Right ventricle myocardium inferior (tissue), 1 donor: Measurements from ENCODE around the gene ART4. TPM values are rescaled to one million over a fixed set of nuclear protein-coding genes. Genes with fewer than 3 reads are reported as not detected.

Source experiments
- ATAC-seq: fragments of 200-7000 bp; cut with Tn5 transposase; one replicate; pipeline ENCODE4 v1.9.1; 2020; ENCODE audit warnings: mild to moderate bottlenecking, moderate library complexity
- DNase-seq: peaks from one replicate; pipeline ENCODE4 v3.0.0; 2021; ENCODE audit errors: missing footprints
- intact Hi-C: fragments of 100-400 bp; cut with DNase I; formaldehyde crosslinking; loops from one replicate; pipeline ENCODE4 v1.11.0; 2022
- long read RNA-seq: library from polyadenylated mRNA; unstranded; transcript quantifications from one replicate; pipeline ENCODE4 v2.0.0, GENCODE V29; 2021
- total RNA-seq: library from RNA; stranded (reverse); fragmentation: NEBNext Ultra II Directional; extraction: Animal tissue kit (Norgen Biotek cat#: 25700); gene quantifications from one replicate; pipeline ENCODE4 v1.2.1, GENCODE V29; 2021
- donor health status: DM: no; HTN: yes; CAD: no; lungs with severe emphysema.

The ART4 gene
- 5.6 TPM for total RNA-seq
- long read RNA-seq, partial matches to known transcripts = 1 of 1 reads
- long read RNA-seq, other reads (novel, unspliced or antisense) = 0 of 1 reads

- peak; percentile 48 for ATAC-seq
- DNase-seq = no peak
- intact Hi-C loops = loop anchor here (5.0 to 10.0 kb wide), 3 partner anchors 121 to 431 kb away; partner anchors contain the start of genes ARHGDIB and RERG
Observed at GRCh38 chr12:14843425-14843887, at the start of gene ART4. Gene ART4 (minus strand): TSS chr12:14843526. CDS start chr12:14843113, 413 bp downstream.

GRCh38 chr12:14892726-14893505 is 49.6 kb upstream of the ART4 start:
- DNase-seq (no peak), ATAC-seq (peak; percentile 91)
- intact Hi-C loops = no loop called here

- ATAC-seq = no peak
- no peak for DNase-seq
- intact Hi-C loops = no loop called here
Observed at GRCh38 chr12:14890701-14891100, 47.4 kb upstream of the ART4 start.

- intact Hi-C loops = no loop called here
- ATAC-seq = no peak
- DNase-seq = no peak
Observed at GRCh38 chr12:14886271-14886670, 42.9 kb upstream of the ART4 start.

GRCh38 chr12:14885718-14886221 is 42.4 kb upstream of the ART4 start, which contains the start of gene MGP:
Gene MGP (minus strand): TSS chr12:14885854. CDS start chr12:14885791, 63 bp downstream.
- peak; percentile 91 for ATAC-seq
- intact Hi-C loops = loop anchor here (2.0 kb wide), 1 partner anchor 37 kb away; no protein-coding TSS in a partner anchor
- no peak for DNase-seq

- ATAC-seq = peak; percentile 64
- peak; percentile 84 for DNase-seq
- intact Hi-C loops = loop anchor here (2.0 kb wide), 1 partner anchor 36 kb away; no protein-coding TSS in a partner anchor
Observed at GRCh38 chr12:14884458-14884878, 41.1 kb upstream of the ART4 start.

- no peak for DNase-seq
- no peak for ATAC-seq
- intact Hi-C loops = loop anchor here (2.0 kb wide), 1 partner anchor 35 kb away; no protein-coding TSS in a partner anchor
Observed at GRCh38 chr12:14883686-14884085, 40.4 kb upstream of the ART4 start.

- intact Hi-C loops = no loop called here
- no peak for DNase-seq
- no peak for ATAC-seq
Observed at GRCh38 chr12:14880890-14881453, 37.6 kb upstream of the ART4 start.

GRCh38 chr12:14879222-14879933 is 36.1 kb upstream of the ART4 start:
- peak; percentile 60 for ATAC-seq
- intact Hi-C loops = no loop called here
- DNase-seq = no peak

- intact Hi-C loops = no loop called here
- ATAC-seq (no peak), DNase-seq (no peak)
Observed at GRCh38 chr12:14878488-14878887, 35.2 kb upstream of the ART4 start.

GRCh38 chr12:14876833-14877232 is 33.5 kb upstream of the ART4 start:
- ATAC-seq (no peak), DNase-seq (no peak)
- intact Hi-C loops = no loop called here

- intact Hi-C loops = no loop called here
- no peak for ATAC-seq
- DNase-seq = no peak
Observed at GRCh38 chr12:14874882-14875281, 31.6 kb upstream of the ART4 start.

GRCh38 chr12:14873440-14874185 is 30.3 kb upstream of the ART4 start:
- DNase-seq (no peak), ATAC-seq (peak; percentile 46)
- intact Hi-C loops = no loop called here

- ATAC-seq (no peak), DNase-seq (no peak)
- intact Hi-C loops = no loop called here
Observed at GRCh38 chr12:14871886-14872285, 28.6 kb upstream of the ART4 start.

GRCh38 chr12:14871247-14871646 is 27.9 kb upstream of the ART4 start:
- DNase-seq (no peak), ATAC-seq (no peak)
- intact Hi-C loops = no loop called here

GRCh38 chr12:14868916-14869506 is 25.7 kb upstream of the ART4 start:
- ATAC-seq (no peak), DNase-seq (peak; percentile 30)
- intact Hi-C loops = no loop called here

GRCh38 chr12:14860490-14860889 is 17.2 kb upstream of the ART4 start:
- ATAC-seq (no peak), DNase-seq (no peak)
- intact Hi-C loops = no loop called here

GRCh38 chr12:14858513-14858912 is 15.2 kb upstream of the ART4 start:
- ATAC-seq = no peak
- intact Hi-C loops = no loop called here
- no peak for DNase-seq
